HT1080 (cell line): ENCODE measurements around the gene EXOC4. TPM values are rescaled to one million over a fixed set of nuclear protein-coding genes. Genes with fewer than 3 reads are reported as not detected.

Experiments used
- DNase-seq: peaks from one replicate; pipeline ENCODE4 v3.0.0-alpha.2; 2015; ENCODE audit warnings: low read depth
- total RNA-seq: library from RNA; depleted of rRNA; stranded (reverse); fragments of >200 nt; shearing (Covaris generic); gene quantifications from 2 replicates; pipeline ENCODE4 v1.2.3, GENCODE V29; 2014

The EXOC4 gene
- total RNA-seq, 1 experiment from 2014 or later = 39.3 TPM

DNA sequence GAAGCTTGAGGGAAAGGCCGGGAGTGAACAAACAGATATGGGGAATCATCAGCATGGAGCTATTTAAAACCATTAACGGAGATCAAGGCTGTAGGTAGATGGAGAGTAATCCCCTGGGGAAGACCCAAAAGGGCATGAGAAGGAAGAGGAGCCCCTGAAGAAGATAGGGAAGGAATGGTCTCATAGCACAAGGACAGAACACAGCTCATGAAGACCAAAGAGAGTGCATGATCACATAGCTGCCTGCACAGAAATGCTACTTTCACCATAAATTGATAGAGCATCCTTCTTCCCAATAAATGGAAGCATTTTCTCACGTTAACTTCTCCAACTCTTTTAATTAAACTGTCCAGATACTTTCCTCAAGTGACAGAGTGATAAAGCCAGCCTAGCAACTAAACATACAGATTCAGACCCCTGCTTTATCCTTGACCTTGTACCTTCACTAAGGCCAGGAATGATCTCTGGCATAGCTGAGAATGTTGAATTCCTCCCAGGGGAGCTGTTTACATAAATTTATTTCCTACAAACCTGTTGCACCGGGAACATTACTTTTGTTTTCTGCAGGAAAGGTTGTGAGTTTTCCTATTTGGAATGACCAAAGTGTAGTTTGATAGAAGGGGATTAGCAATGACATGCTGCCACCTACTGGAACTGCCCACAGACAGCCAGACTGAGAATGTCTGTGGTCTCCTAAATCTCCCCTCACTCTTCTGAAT is 763.5 kb downstream of the EXOC4 start:
- peak; percentile 37 for DNase-seq

GRCh38 chr7:134016942-134017303 is 764.0 kb downstream of the EXOC4 start:
- no peak for DNase-seq

GRCh38 chr7:134018306-134018705 is 765.4 kb downstream of the EXOC4 start:
- no peak for DNase-seq

DNA sequence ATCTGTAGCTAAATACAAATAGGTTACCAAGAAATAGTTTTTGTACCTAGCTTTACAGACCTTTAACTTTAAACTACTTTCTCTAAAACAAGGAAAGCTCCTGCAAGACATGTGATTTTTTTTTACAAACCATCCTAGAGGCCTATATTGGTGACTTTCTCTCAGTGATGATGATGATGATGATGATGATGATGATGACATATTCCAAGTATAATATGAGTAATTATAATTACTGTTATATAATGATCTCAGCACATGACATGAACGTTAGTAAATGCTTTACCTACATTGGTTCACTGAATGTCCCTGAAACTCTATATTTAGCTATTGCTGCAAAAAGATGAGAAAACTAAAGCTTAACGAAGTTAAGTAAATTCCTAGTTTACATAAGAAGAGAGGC is 766.4 kb downstream of the EXOC4 start:
- DNase-seq = no peak

DNA sequence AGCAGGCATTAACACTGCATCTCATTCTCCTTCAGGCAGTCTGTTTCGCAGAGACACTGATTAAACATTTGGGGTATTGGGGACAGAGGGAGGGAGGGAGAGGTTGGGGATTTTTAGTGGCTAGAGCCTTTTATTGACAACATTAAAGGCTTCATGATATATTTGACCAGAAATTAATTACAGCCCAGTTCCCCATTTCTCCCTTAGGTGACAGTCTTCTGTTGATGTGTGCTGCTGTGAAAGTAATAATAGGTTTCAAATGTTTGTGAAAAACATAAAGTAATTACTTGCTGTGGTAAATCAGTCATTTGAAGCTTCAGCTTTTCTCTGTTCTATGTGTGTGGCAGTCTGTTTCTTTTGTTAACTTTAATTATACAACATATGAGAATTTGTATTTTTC is 769.0 kb downstream of the EXOC4 start:
- no peak for DNase-seq

DNA sequence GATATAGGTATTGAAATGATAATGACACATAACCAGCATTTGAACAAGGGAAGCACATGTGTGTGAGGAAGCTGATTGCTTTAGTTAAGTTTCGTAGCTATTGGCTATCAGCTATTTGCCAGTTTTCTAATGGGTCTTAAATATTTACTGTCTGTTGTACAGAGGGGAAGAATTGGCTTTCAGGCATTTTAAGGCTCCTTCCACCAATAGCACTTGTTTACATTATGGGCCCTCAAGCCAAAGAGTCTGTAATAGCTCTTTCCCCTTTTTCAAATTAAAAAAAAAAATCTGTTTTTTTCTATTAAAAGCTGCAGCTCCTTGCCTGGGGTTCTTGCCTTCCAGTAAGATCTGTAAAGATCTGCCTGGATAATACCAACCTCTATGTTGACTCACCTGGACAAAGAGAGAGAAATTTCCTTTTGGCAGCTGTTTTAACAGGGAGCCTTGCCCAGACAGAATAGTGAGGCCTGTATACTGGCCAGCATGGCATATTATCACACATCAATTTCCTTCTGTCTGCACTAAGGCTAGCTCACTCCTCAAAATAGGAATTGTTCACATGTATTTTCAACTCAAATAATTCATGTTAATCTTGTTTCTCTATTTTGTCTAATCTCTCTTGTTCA is 769.5 kb downstream of the EXOC4 start:
- DNase-seq = no peak

DNA sequence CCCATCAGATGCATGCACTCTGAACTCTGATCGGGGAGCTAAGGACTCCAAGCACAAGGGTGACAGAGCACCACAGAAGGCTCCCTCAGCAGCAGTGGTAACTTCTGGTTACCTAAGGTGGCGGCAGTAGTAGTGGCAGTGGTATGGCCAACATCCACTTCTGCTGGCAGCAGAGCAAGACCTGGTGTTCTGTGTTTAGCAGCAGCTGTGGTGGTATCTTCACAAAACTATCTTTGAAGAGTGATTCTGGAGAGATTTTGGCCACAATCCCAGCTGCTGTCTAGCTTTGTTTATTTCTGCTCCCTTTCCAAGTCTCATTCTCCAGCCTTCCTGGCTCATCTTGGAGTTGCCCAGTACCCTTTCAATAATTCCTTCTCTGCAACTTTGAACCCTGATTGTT is 771.9 kb downstream of the EXOC4 start:
- no peak for DNase-seq

GRCh38 chr7:134028853-134029252 is 776.0 kb downstream of the EXOC4 start:
- no peak for DNase-seq

- DNase-seq = no peak
Observed at GRCh38 chr7:134029743-134030142, 776.9 kb downstream of the EXOC4 start.

GRCh38 chr7:134030460-134030865 is 777.6 kb downstream of the EXOC4 start:
- no peak for DNase-seq

- DNase-seq = no peak
Observed at GRCh38 chr7:134031835-134032617, 779.1 kb downstream of the EXOC4 start.

GRCh38 chr7:134034652-134035051 is 781.8 kb downstream of the EXOC4 start:
- DNase-seq = no peak

- no peak for DNase-seq
Observed at GRCh38 chr7:134037991-134038390, 785.1 kb downstream of the EXOC4 start.

GRCh38 chr7:134040988-134041387 is 788.1 kb downstream of the EXOC4 start:
- DNase-seq = no peak

DNA sequence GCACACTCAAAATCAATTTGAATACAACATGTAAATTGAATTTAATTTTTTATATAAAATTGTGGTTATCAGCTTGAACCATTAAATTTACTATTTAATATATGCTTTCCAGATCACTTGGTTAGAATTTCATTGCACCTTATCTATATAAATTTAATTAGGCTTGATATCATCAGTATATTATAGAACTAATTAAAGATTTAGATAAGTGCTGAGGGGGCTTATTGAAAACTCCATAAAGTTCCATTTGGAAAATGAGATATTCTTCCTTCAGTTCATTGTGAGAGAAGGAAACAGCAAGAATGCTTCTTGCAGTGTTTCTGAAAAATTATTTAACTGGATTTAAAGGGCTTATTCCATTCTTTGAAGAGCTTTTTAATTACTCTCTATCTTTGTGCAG is 788.6 kb downstream of the EXOC4 start:
- DNase-seq = no peak

GRCh38 chr7:134042307-134042706 is 789.4 kb downstream of the EXOC4 start:
- no peak for DNase-seq

GRCh38 chr7:134044682-134045081 is 791.8 kb downstream of the EXOC4 start:
- DNase-seq = no peak

- DNase-seq = no peak
Observed at GRCh38 chr7:134045716-134046115, 792.8 kb downstream of the EXOC4 start.

DNA sequence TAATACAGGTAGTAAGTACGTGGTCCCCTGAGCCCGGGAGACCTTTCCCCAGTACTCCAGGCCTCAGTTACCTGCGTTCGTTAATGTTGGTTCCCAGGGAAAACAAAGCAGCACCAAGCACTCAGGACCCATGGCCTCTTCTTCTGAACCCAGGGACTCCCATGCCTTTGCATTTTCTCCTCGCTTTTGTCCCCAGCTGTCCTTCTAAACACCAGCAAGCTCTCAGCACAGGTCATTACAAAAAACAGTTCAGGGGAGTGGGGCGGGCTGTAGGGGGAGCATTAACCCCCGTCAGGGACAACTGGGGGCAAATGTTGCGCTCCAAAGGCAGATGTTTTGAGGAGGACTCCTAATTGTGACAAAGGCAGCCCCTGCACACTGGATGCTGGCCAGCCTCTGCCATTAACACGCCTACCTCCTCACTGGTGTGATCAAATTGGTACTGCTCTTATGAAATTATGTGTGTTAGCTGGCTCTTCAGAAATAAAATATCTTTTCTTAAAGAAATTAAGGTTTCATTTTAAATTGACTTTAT is 793.8 kb downstream of the EXOC4 start:
- no peak for DNase-seq

- DNase-seq = no peak
Observed at GRCh38 chr7:134047675-134048074, 794.8 kb downstream of the EXOC4 start.

DNA sequence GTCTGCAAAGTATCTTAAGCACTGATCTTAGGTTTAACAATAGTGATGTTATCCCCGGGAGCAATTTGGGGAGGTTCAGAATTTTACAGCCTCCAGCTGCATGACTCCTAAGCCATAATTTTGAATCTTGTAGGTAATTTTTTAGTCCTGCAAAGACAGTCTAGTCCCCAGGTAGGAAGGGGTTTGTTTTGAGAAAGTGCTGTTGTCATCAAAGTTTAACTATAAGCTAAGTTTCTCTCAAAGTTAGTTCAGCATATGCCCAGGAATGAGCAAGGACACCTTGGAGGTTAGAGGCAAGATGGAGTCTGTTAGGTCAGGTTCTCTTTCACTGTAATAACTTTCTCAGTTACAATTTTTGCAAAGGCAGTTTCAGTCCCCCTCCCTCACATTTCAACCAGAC is 795.3 kb downstream of the EXOC4 start:
- DNase-seq = no peak

DNA sequence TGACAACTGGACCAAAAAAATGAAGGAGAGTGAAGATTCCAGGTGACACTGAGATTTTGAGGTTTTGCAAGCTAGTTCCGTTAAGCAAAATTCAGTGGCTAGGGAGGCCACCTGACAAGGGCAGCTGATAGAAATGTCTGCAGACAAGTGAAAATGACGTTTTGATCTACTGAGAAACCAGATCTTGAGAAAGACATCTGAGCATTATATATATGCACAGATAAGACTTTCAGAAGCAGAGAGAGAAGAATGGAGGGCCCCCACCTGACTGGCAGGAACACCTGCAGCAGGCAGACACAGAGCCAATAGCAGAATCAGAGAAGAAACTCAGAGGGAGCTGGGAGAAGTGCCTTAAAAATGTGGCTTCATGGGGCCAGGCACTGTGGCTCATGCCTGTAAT is 798.1 kb downstream of the EXOC4 start:
- no peak for DNase-seq
